GM18870 (cell line): ENCODE results near the gene ABCD1.

Experiments
- ATAC-seq: cut with Tn5 transposase; IDR thresholded peaks from one replicate; pipeline ENCODE4 v1.9.1; 2021; ENCODE audit warnings: moderate library complexity; ENCODE audit not compliant: unreplicated experiment

The ABCD1 gene

GRCh38 chrX:153772316-153773217 is 47.9 kb downstream of the ABCD1 start:
- ATAC-seq: no peak

GRCh38 chrX:153773218-153773611 is 48.6 kb downstream of the ABCD1 start:
- ATAC-seq: no peak

- ATAC-seq: no peak
Observed at GRCh38 chrX:153773741-153774575, 49.3 kb downstream of the ABCD1 start.

- ATAC-seq: no peak
Observed at GRCh38 chrX:153774576-153775292, 50.1 kb downstream of the ABCD1 start.

GRCh38 chrX:153775293-153776119 is 50.9 kb downstream of the ABCD1 start:
- ATAC-seq: no peak

GRCh38 chrX:153776120-153776599 is 51.5 kb downstream of the ABCD1 start:
- no peak for ATAC-seq

- no peak for ATAC-seq
Observed at GRCh38 chrX:153776611-153777045, 52.0 kb downstream of the ABCD1 start.

- ATAC-seq: no peak
Observed at GRCh38 chrX:153777261-153778090, 52.8 kb downstream of the ABCD1 start.

- ATAC-seq: no peak
Observed at GRCh38 chrX:153778181-153778580, 53.5 kb downstream of the ABCD1 start.

- no peak for ATAC-seq
Observed at GRCh38 chrX:153778684-153779101, 54.0 kb downstream of the ABCD1 start.

GRCh38 chrX:153779891-153780677 is 55.4 kb downstream of the ABCD1 start:
- ATAC-seq: no peak

GRCh38 chrX:153780678-153781427 is 56.2 kb downstream of the ABCD1 start, which contains the start of gene SRPK3:
TSS of gene SRPK3 (plus strand) at chrX:153781041. CDS start at chrX:153781087, 46 bp downstream.
- no peak for ATAC-seq

- no peak for ATAC-seq
Observed at GRCh38 chrX:153781428-153782047, 56.9 kb downstream of the ABCD1 start.

- ATAC-seq: no peak
Observed at GRCh38 chrX:153782313-153782712, 57.7 kb downstream of the ABCD1 start.

- ATAC-seq: no peak
Observed at GRCh38 chrX:153782871-153783270, 58.2 kb downstream of the ABCD1 start.

- ATAC-seq: no peak
Observed at GRCh38 chrX:153783378-153784013, 58.8 kb downstream of the ABCD1 start.
